HL-60 (cell line): ENCODE data around the gene TMEFF2.

Experiments
- DNase-seq, 2 experiments: peaks; one replicate each; pipeline ENCODE4 v3.0.0-alpha.2; 2010 to 2020; ENCODE audit warnings: low read depth in 1 of 2, low spot score in 1 of 2
- H3K27ac ChIP-seq: fragments of 250-450 bp; sonication (Bioruptor Pico); replicated peaks from 2 replicates; pipeline ENCODE4 v1.5.1; 2020; ENCODE audit warnings: mild to moderate bottlenecking, moderate library complexity
- H3K27me3 ChIP-seq: fragments of 250-450 bp; sonication (Bioruptor Pico); 2 replicates; pipeline ENCODE4 v1.5.1; 2021; ENCODE audit warnings: mild to moderate bottlenecking, moderate library complexity; ENCODE audit not compliant: insufficient read depth, poor library complexity, severe bottlenecking
- H3K4me3 ChIP-seq: replicated peaks from 2 replicates; pipeline ENCODE4 v1.5.1; 2011; ENCODE audit warnings: mild to moderate bottlenecking, control low read depth, low read length; ENCODE audit not compliant: insufficient read depth
- GABPA ChIP-seq: IDR thresholded peaks from 2 replicates; pipeline ENCODE4 v1.6.1; 2012; ENCODE audit warnings: low read depth
- POLR2AphosphoS5 ChIP-seq: IDR thresholded peaks from 2 replicates; pipeline ENCODE4 v1.6.1; 2012; ENCODE audit warnings: low read depth
- SPI1 ChIP-seq: IDR thresholded peaks from 2 replicates; pipeline ENCODE4 v1.6.1; 2012; ENCODE audit warnings: low read depth, mild to moderate bottlenecking, borderline replicate concordance
- TF ChIP-seq, protein P1 (sequence below): IDR thresholded peaks from one replicate; pipeline ENCODE4 v1.5.1; 2011; ENCODE audit warnings: low read length, control low read depth, inconsistent platforms; ENCODE audit not compliant: insufficient read depth
- TF ChIP-seq, protein P2 (sequence below): IDR thresholded peaks from 2 replicates; pipeline ENCODE4 v1.6.1; 2012; ENCODE audit warnings: low read depth; ENCODE audit not compliant: insufficient replicate concordance

The TMEFF2 gene

DNA sequence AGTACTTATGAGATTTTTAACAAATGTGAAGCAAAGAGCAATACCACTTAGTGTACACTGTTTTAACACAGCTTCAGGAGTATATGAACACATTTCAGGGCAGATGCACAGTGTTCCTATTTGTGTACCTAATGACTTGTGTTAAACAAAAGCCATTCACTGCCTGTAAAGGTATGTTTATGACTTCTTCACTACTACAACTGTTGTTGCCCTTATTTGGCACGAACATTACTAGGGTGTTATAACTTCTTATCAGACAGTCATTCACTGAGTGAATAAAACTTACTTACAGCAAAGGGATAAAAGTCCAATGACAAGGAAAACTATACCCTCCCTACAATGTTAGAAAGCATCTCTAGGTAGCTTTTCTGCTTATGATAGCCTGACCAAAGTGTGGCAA, 262.4 kb downstream of the TMEFF2 start:
- DNase-seq, result no peak
- H3K27ac ChIP-seq, result no peak overlapping the region
- H3K27me3 ChIP-seq, result peaks cover 2% of the 10 kb centered on the region
- H3K4me3 ChIP-seq, result no peak overlapping the region
- TF ChIP-seq, protein P1, sequence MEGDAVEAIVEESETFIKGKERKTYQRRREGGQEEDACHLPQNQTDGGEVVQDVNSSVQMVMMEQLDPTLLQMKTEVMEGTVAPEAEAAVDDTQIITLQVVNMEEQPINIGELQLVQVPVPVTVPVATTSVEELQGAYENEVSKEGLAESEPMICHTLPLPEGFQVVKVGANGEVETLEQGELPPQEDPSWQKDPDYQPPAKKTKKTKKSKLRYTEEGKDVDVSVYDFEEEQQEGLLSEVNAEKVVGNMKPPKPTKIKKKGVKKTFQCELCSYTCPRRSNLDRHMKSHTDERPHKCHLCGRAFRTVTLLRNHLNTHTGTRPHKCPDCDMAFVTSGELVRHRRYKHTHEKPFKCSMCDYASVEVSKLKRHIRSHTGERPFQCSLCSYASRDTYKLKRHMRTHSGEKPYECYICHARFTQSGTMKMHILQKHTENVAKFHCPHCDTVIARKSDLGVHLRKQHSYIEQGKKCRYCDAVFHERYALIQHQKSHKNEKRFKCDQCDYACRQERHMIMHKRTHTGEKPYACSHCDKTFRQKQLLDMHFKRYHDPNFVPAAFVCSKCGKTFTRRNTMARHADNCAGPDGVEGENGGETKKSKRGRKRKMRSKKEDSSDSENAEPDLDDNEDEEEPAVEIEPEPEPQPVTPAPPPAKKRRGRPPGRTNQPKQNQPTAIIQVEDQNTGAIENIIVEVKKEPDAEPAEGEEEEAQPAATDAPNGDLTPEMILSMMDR, result no peak
- no peak for TF ChIP-seq GABPA
- TF ChIP-seq POLR2AphosphoS5, result no peak
- TF ChIP-seq SPI1, result no peak
- TF ChIP-seq, protein P2, sequence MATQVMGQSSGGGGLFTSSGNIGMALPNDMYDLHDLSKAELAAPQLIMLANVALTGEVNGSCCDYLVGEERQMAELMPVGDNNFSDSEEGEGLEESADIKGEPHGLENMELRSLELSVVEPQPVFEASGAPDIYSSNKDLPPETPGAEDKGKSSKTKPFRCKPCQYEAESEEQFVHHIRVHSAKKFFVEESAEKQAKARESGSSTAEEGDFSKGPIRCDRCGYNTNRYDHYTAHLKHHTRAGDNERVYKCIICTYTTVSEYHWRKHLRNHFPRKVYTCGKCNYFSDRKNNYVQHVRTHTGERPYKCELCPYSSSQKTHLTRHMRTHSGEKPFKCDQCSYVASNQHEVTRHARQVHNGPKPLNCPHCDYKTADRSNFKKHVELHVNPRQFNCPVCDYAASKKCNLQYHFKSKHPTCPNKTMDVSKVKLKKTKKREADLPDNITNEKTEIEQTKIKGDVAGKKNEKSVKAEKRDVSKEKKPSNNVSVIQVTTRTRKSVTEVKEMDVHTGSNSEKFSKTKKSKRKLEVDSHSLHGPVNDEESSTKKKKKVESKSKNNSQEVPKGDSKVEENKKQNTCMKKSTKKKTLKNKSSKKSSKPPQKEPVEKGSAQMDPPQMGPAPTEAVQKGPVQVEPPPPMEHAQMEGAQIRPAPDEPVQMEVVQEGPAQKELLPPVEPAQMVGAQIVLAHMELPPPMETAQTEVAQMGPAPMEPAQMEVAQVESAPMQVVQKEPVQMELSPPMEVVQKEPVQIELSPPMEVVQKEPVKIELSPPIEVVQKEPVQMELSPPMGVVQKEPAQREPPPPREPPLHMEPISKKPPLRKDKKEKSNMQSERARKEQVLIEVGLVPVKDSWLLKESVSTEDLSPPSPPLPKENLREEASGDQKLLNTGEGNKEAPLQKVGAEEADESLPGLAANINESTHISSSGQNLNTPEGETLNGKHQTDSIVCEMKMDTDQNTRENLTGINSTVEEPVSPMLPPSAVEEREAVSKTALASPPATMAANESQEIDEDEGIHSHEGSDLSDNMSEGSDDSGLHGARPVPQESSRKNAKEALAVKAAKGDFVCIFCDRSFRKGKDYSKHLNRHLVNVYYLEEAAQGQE, result no peak

DNA sequence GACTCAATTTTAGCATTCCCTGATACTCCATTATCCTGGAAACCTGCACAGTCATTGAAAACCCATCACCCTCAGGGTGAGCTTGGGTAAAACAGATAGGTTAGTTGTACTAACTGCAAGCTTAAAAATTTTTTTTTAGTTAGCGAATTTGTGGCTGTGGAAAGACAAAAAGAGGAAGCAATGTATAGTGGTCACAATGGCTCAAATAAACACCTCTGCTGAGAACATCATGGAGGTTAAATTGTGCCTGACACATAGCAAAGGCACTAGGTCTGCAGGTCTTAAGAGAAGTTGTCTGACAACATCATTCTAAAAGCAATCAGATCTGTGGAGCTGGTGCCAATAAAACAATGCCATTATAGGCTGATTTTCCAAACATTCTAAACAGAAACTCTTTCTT, 263.4 kb downstream of the TMEFF2 start:
- H3K27me3 ChIP-seq, result peaks cover under 1% of the 10 kb centered on the region
- DNase-seq, result no peak
- H3K27ac ChIP-seq, result no peak overlapping the region
- TF ChIP-seq, protein P2, result no peak
- TF ChIP-seq, protein P1, result no peak
- no peak overlapping the region for H3K4me3 ChIP-seq

DNA sequence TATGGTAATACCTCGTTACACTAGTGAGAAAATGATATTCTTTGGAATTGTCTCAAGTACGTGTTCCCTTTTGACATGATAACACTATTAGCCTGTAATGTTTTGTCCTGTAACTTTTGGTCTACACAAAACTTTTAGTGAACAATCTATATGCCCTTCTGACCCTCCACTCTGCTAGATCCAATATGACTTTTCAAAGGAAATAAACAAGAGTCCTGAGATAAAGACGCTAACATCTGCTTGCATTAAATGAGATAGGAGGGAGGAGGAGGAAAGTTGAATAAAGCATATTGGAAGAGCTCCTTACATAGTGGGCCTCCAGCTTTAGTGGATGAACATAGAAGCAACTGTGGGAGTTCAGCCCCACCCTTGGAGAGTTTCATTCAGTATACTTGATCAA, 264.5 kb downstream of the TMEFF2 start:
- TF ChIP-seq POLR2AphosphoS5, result no peak
- no peak for TF ChIP-seq GABPA
- TF ChIP-seq, protein P2, result no peak
- TF ChIP-seq SPI1, result no peak
- TF ChIP-seq, protein P1, result no peak
- Histone ChIP-seq H3K27ac (no peak overlapping the region), H3K27me3 (peaks cover 5% of the 10 kb centered on the region), H3K4me3 (no peak overlapping the region)
- no peak for DNase-seq
